Ectodermal cell (in vitro differentiated cells): ENCODE measurements around the gene ZNG1B. TPM values are rescaled to one million over a fixed set of nuclear protein-coding genes. Genes with fewer than 3 reads are reported as not detected.
"Not testable (repeated sequence)": the region's sequence is repeated elsewhere in the genome, so short reads cannot be mapped to it uniquely, and the experiment has no call there.

Experiments
- H3K27ac ChIP-seq: 2 replicates; pipeline ENCODE4 v1.7.0; 2013; ENCODE audit warnings: mild to moderate bottlenecking, low read depth, low read length; ENCODE audit not compliant: insufficient read depth, poor library complexity, severe bottlenecking
- H3K27me3 ChIP-seq: 2 replicates; pipeline ENCODE4 v1.7.0; 2013; ENCODE audit warnings: mild to moderate bottlenecking, low read length; ENCODE audit not compliant: insufficient read depth, control insufficient read depth, poor library complexity, severe bottlenecking
- H3K36me3 ChIP-seq: one replicate; pipeline ENCODE4 v1.7.0; 2013; ENCODE audit warnings: low read length; ENCODE audit not compliant: control insufficient read depth, insufficient read depth
- H3K4me1 ChIP-seq: one replicate; pipeline ENCODE4 v1.7.0; 2013; ENCODE audit warnings: low read length; ENCODE audit not compliant: control insufficient read depth, insufficient read depth
- H3K4me3 ChIP-seq: 2 replicates; pipeline ENCODE4 v1.7.0; 2013; ENCODE audit warnings: low read depth, low read length, control low read depth; ENCODE audit not compliant: insufficient read depth
- H3K9me3 ChIP-seq: 2 replicates; pipeline ENCODE4 v1.7.0; 2013; ENCODE audit warnings: mild to moderate bottlenecking, low read length, moderate library complexity; ENCODE audit not compliant: control insufficient read depth
- WGBS, 2 experiments: methylation state at CpG; one replicate each; pipeline ENCODE4 v1.1.7; 2013; ENCODE audit warnings: missing lambda C conversion rate in 2 of 2; 5-methylcytosine and 5-hydroxymethylcytosine counted together
- polyA plus RNA-seq, 4 experiments: library from polyadenylated mRNA; stranded (reverse); fragments of 50-300 nt; gene quantifications; one replicate each; pipeline ENCODE4 v1.2.3, GENCODE V29; 2013

The ZNG1B gene
- 52.0 TPM for polyA plus RNA-seq (2013, experiment 1 of 4)
- 55.1 TPM for polyA plus RNA-seq (2013, experiment 2 of 4)
- 38.6 TPM for polyA plus RNA-seq (2013, experiment 3 of 4)
- polyA plus RNA-seq (2013, experiment 4 of 4), result 38.4 TPM

DNA sequence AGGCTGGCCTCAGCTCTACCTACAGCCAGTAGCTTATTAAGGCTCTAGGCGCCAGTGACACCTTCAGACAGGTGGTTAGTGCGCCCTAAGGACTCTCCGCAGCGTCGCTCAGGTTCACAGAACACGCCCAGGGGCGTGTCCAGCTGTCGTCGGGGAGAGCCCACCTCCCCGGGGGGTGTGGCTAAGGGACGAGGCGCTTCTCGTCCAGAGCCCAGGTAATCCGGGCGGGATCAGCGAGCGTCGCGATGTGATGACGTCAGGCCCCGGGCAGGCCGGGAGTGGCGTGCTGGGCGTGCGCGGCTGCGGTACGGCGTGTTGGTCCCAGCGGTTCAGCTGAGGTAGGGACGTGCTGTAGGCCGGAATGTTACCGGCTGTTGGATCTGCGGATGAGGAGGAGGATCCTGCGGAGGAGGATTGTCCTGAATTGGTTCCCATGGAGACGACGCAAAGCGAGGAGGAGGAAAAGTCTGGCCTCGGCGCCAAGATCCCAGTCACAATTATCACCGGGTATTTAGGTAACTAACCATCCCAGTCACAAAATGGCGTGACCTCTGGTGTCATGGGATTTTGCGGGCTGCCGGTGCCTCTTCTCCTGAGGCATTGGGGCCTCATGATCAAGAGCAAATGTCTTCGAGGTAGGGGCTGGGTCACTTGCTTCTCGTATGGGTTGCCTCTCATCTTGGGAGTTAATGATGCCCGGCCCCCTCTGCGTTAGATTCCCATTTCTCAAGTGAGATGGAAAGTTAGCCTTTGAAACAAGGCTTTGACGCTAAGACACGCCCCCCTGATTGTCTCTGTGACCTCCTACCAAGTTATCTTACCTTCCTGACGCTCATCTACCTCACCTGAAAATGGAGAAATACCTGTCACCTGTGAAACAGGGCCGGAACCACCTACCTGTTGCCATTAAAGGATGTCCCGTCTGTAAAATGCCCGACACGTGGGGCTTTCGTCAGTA, at the start of gene ZNG1B:
TSS of gene ZNG1B (plus strand) at position 184 of the 958 bp plus-strand sequence. CDS start at position 362, 178 bp downstream.
- WGBS, 2 experiments, result 0 to 2% methylated on average over 15 to 24 of the region's 56 CpGs
- not testable (repeated sequence) for H3K27me3 ChIP-seq, H3K27ac ChIP-seq, H3K36me3 ChIP-seq, H3K9me3 ChIP-seq, H3K4me1 ChIP-seq
- peak within 1 kb of the TSS; percentile 53 for H3K4me3 ChIP-seq

- H3K4me3 ChIP-seq, result no peak overlapping the region
- H3K9me3 ChIP-seq, result no peaks in the 10 kb centered on the region
- 18 to 24% methylated on average over 9 to 10 of the region's 11 CpGs for WGBS, 2 experiments
- H3K27me3 ChIP-seq, result no peaks in the 10 kb centered on the region
- H3K36me3 ChIP-seq, result no peaks in the 10 kb centered on the region
- no peak overlapping the region for H3K27ac ChIP-seq
- H3K4me1 ChIP-seq, result no peaks in the 10 kb centered on the region
Measured at GRCh38 chr2:113390124-113390849, 47.2 kb upstream of the ZNG1B start.

- 90 to 94% methylated on average over 6 of the region's 6 CpGs for WGBS, 2 experiments
- Histone ChIP-seq H3K36me3 (no peaks in the 10 kb centered on the region), H3K27me3 (no peaks in the 10 kb centered on the region), H3K4me3 (no peak overlapping the region), H3K4me1 (no peaks in the 10 kb centered on the region), H3K9me3 (no peaks in the 10 kb centered on the region), H3K27ac (no peak overlapping the region)
Measured at GRCh38 chr2:113391073-113391472, 46.4 kb upstream of the ZNG1B start.

- no peaks in the 10 kb centered on the region for H3K36me3 ChIP-seq
- WGBS, 2 experiments, result 38% methylated on average over 5 of the region's 5 CpGs
- H3K4me3 ChIP-seq, result no peak overlapping the region
- H3K4me1 ChIP-seq, result no peaks in the 10 kb centered on the region
- H3K27me3 ChIP-seq, result no peaks in the 10 kb centered on the region
- no peaks in the 10 kb centered on the region for H3K9me3 ChIP-seq
- no peak overlapping the region for H3K27ac ChIP-seq
Measured at GRCh38 chr2:113406114-113406513, 31.4 kb upstream of the ZNG1B start.

DNA sequence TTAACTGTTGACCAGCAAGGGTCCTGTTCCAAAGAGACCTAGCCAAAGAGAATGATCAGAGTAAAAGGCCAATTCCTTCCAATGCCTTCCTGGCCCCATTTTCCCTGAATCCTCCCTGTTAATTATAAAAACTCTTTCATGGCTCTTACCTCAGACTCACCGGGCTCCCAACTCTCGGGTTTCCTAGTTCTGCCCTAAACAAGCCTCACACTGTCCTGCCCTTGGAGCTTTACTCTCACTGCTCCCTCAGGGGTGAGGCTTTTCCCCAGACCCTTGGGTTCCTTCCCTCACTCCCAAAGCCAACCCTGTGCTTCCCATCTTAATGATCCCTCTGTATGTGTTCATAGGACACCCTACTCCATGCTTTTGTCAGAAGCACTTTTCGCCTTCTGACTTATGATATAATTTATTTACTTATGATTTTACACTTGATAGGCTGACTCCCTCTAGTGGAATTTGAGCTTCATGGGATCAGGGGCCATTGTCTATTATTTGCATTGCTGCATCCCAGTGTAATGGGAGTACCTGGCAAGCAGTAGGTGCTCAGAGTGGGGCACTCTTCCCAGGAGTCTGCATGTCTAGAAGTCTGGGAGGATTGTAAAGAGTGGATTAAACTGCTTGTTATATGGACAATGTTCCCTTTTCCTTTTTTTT, 29.9 kb upstream of the ZNG1B start:
- 87 to 91% methylated on average over 2 to 3 of the region's 3 CpGs for WGBS, 2 experiments
- Histone ChIP-seq H3K4me1 (no peaks in the 10 kb centered on the region), H3K27me3 (no peaks in the 10 kb centered on the region), H3K9me3 (no peaks in the 10 kb centered on the region), H3K36me3 (no peaks in the 10 kb centered on the region), H3K27ac (no peak overlapping the region), H3K4me3 (no peak overlapping the region)

- not testable (repeated sequence) for H3K4me3 ChIP-seq, H3K36me3 ChIP-seq, H3K4me1 ChIP-seq, H3K27me3 ChIP-seq, H3K27ac ChIP-seq, H3K9me3 ChIP-seq
- WGBS, 2 experiments, result 78 to 92% methylated on average over 1 of the region's 3 CpGs
Measured at GRCh38 chr2:113411725-113412352, 25.7 kb upstream of the ZNG1B start.

DNA sequence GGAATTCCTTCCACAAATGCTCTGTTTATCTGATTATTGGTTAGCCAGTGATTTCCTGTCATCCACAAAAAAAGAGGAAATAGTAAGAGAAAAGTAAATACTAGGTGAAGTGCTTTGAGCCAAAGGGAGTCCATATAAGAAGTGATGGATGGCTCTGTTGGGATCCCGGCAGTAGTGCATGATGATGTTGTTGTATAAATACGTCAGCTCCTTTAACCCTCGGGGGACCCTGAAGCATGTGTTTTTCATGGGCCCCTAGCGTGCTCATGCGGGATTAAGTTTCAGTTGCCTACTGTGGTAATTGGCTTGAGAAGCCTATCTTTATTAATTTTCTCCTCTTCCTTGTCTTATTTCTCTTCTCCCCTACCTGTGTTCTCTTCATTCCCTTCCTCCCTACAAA, 24.7 kb upstream of the ZNG1B start:
- not testable (repeated sequence) for H3K4me3 ChIP-seq, H3K27me3 ChIP-seq, H3K4me1 ChIP-seq, H3K36me3 ChIP-seq, H3K9me3 ChIP-seq, H3K27ac ChIP-seq
- 77 to 83% methylated on average over 2 to 3 of the region's 5 CpGs for WGBS, 2 experiments

- not testable (repeated sequence) for H3K4me1 ChIP-seq, H3K27me3 ChIP-seq, H3K4me3 ChIP-seq, H3K27ac ChIP-seq, H3K9me3 ChIP-seq, H3K36me3 ChIP-seq
- WGBS, 2 experiments, result no CpG with 5 or more reads among the region's 1 CpG
Measured at GRCh38 chr2:113431773-113432172, 5.7 kb upstream of the ZNG1B start.

DNA sequence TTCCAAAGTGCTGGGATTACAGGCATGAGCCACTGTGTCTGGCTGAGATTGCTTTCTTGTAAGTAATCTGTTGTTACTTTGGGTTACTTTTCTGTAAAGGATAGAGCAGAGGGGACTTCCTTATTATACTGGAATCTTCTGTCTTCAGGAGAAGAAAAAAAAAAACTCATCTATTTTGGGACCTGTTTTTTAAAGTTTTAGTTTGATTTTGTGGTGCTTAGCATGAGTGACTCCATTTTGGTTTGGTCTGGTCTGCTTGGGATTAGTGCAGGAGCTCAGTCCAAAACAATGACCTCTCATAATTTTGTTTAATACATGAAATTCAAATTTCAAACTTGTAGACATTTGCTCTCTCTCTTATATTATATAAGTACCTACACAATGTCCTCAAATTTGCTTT, 4.0 kb upstream of the ZNG1B start:
- not testable (repeated sequence) for H3K9me3 ChIP-seq, H3K27me3 ChIP-seq, H3K27ac ChIP-seq, H3K4me1 ChIP-seq, H3K36me3 ChIP-seq, H3K4me3 ChIP-seq

- H3K27me3 ChIP-seq, H3K27ac ChIP-seq: not testable (repeated sequence)
Measured at GRCh38 chr2:113465770-113466169, 28.3 kb downstream of the ZNG1B start.

More at GRCh38 chr2:113465770-113466169, 28.3 kb downstream of the ZNG1B start:
- H3K36me3 ChIP-seq, H3K4me1 ChIP-seq, H3K4me3 ChIP-seq, H3K9me3 ChIP-seq: not testable (repeated sequence)
